ENCODE results near the gene TEAD1.

Gene TEAD1

DNA sequence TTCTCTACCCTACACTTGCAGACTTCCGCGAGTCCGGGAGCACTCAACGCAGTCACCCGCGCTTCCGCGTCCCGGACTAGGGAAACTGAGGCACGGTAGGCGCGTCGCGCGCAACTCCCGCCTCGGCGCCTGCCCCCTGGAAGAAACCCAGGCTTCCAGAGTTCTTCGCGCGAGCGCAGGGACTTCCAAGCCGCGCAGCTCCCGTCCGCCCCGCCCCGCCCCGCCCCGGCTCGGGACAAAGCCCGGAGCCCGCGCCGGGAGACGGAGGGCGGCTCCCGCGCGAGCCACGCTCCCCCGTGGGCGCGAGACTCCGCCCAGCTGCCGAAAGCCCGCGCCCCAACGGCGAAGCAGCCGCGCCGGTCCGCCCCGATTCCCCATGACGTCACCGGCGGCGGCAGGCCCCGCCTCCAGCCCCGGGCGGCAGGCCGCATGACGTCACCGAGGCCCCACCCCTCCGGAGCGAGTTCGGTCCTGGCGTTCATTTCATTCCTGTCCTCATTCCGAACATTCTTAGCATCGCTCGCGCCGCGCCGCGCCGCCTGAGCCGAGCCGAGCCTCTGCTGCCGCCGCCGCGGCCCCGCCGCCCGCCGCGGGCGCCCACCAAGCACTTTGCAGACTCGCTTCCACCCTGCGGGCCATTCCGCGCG lies at the start of gene TEAD1:
Gene TEAD1, plus strand, starts transcription at position 498 of the 647 bp plus-strand sequence.
- DNase-seq (ENCODE audit: low read depth) = peak; percentile 88

DNA sequence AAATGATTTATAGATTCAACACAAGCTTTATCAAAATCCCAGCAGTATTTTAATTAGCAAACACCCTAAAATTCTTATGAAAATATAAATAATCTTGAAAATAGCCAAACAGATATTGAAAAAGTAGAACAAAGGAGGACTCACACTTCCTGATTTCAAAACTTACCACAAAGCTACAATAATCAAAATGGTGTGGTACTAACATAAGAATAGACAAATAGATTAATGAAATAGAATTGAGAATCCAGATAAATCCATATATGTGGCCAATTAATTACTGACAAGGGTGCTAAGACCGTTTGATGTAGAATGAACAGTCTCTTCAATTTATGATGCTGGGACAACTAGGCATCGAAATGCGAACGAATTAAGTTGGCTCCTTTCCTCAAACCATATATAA lies 49.6 kb upstream of the TEAD1 start:
- DNase-seq (ENCODE audit: low read depth) = no peak

DNA sequence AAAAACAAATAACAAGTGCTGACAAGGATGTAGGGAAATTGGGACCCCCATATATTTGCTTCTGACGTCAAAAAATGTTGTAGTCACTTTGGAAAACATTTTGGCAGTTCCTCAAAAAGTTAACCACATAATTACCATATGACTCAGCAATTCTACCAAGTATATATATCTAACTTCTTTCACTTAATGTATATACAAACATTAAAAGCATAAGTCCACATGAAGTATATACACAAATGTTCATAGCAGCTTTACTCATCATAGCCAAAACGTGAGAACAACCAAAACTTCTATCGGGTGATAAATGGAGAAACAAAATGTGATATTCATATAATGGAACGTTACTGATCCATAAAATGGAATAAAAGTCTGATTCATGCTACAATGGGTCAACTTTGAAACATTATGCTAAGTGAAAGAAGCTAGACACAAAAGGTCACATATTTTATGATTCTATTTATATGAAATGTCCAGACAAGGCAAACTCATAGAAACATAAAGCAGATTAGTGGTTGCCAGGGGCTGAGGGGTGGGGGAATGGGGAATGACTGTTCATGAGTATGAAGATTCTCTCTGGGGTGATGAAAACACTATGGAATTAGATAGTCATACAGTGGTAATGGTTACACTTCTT lies 48.7 kb upstream of the TEAD1 start:
- DNase-seq (ENCODE audit: low read depth) = peak; percentile 75

DNA sequence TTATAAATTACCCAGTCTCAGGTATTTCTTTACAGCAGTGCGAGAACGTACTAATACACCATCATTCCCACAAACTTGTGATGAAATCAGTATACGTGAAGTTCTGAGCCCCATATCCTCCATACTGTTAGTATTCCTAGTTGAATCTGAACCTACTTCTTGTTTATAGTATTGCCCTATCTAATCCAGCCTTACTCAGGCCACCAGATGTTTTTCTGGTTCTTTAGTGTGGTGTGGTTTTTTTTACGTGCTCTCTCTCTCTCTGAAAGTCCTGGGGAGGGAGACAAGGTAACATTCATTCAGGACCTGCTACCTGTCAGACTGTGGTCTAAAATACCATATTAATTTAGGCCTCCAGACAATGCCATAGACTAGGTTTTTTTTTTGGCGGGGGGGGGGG lies 47.6 kb upstream of the TEAD1 start:
- no peak for DNase-seq (ENCODE audit: low read depth)

DNA sequence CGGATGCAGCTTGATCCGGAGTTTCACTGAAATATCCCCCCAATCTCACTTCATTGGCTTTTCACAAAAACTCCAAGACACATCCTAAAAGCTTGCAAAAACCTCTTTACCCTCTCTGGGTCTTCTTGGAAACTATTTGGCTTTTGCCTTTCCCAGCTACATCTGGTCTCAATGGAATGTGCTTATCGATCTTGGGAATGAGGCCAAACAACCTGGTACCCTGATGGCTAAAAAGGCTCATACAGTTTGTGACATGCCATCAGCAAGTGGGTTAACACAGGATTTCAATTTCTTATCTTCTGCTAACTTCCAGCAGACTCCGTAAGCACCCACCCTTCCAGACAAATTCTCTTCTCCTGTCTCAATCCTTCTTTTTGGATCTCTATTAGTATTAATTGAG lies 45.9 kb upstream of the TEAD1 start:
- DNase-seq (ENCODE audit: low read depth) = no peak

DNA sequence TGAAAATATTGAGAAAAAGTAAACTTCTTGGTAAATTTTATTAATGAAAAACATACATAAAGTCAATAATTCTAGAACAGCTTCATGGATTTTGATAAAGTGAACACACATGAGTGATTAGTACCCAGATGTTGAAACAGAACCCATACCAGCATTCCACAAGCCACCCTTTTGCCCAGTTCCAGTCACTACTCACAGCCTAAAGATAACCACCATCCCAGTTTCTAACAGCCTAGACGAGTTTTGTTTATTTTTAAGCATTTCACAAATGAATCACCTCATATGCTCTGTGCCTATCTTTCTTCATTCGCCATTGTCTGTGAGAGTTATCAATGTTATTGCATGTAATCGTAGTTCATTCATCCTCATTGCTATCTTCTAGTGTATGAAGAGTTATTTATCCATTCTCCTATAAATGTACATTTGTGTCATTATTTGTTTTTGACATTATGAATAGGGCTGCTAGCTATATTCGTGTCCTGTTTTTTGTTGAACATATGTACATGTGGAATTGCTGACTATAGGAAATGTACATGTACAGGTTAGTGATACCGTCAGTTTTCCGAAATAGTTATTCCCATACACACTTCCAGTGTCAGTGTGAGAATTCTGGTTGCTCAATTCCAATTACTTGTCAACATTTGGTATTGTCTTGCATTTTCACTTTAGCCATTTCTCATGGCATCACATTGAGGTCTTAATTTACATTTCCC lies 44.5 kb upstream of the TEAD1 start:
- DNase-seq (ENCODE audit: low read depth) = no peak

DNA sequence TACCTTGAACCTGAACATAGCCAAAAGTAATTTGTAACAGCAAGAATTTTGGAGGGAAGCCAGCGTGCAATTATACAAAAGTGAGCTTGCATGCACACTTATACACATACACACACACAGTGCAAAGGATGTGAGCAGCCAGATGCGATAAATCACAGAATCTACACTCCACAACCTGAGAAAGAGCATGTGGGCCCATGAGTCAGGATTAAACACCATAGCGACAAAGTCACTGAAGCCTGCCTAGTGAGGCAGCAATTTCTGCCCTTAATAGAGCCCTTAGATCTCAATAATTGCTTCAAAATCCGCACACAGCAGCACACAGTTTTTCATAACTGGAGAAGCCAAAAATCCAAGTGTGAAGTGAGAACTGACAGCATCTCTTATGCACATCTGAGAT lies 42.6 kb upstream of the TEAD1 start:
- DNase-seq (ENCODE audit: low read depth) = no peak

DNA sequence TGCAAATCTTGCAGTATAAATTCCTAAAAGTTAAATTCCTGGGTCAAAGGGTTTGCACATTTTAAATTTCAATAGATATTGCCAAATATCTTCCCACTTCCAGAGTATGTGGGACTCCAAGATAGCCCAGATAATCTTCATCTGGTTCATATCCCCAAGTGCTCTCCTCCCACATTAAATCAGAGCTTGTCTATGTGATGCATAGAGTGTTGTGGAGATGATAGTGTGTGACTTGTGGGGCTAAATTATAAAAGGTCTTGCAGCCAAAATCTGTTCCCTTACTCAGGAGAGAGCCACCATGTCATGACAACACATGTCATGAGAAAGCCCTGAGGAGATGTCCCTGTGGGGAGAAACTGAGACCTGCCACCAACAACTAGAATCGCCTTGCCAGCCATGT lies 39.9 kb upstream of the TEAD1 start:
- DNase-seq (ENCODE audit: low read depth) = no peak

DNA sequence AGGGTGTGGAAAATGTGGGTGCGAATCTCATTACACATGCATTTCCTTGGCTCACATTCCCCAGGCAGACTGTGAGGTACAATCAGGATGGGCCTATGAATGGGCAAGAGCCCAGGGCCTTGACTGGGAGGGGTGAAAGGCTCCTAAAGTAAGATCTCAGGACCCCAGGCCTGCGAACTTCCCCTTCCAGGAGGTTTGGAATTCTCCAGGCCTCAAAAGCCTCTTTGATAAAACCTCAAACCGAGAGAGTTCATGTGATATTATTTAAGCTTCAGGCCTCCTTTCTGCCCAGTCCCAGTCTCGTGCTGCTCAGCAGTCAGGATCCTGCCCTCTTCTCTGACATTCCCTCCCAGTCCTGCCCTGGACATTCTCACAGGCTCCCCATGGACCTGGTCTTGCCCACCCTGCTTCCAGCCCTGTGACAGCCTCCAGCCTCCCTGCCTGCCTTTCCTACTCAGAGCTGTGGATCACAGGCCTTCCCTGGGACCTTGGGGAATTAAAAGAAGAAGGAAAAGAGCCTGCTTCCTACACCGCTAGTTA lies 37.3 kb upstream of the TEAD1 start:
- no peak for DNase-seq (ENCODE audit: low read depth)

DNA sequence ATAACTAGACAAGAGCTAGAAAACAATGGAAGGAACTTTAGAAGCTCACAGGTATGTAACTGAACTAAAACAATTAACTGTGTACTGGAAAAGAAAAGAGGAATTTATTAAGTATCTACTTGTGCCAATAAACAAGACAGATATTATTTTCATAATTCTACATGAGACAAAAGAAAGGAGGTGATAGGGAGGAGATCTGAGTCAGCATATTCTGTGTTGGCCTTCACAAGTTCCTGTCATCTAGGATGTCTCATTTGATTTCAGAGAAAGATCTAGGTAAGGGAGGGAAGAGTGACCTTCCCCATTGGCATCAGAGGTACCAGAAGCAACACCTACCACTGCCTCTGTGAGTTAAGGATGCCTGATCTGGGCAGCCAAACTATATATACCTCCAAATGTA lies 34.8 kb upstream of the TEAD1 start:
- DNase-seq (ENCODE audit: low read depth) = no peak

DNA sequence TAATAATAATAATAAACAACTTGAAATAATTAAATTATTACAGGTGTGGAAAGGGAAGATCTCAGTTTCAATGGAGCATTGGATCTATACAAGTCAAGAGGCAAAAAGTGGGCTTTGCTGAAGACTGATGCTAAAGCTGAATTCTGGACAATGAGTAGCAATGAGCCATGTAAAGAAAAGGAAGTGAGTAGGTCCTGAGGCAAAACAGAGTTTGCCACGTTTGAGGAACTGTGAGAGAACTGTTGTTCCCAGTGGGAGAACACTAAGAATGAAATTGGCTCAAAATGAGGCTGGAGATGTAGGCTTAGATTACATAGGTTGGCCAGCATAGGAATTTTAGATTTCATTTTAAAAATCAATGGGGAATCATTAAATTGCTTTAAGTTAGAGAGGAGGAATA lies 33.9 kb upstream of the TEAD1 start:
- DNase-seq (ENCODE audit: low read depth) = no peak

DNA sequence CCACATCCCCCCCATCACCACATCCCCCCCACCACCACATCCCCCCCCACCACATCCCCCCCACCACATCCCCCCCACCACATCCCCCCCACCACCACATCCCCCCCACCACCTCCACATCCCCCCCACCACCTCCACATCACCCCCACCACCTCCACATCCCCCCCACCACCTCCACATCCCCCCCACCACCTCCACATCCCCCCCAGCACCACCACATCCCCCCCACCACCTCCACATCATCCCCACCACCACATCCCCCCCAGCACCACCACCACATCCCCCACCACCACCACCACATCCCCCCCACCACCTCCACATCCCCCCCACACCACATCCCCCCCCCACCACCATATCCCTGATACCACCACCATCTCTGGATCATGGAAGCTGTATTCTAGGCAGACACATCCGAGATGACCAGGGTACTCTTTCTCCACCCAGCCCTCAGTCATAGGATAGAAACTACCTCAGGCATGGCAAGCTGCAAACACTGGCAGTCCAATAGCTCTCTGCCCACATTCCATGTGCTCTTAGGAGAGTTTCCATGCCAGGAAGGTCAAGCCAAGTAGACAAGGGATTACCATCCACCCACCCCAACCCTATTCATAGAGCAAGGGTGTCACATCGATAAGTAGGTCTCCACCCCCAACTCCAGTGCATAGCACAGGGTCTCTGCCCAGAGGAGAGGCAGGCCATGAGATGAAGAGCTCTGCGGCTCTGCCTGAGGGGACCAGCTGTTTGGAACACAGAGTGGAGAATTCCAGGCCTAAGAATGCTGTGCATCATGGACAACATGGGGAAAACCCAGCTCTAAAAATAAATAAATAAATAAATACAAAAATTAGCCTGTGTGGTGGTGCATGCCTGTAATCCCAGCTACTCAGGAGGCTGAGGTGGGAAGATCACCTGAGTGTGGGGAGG lies 33.0 kb upstream of the TEAD1 start:
- DNase-seq (ENCODE audit: low read depth) = no peak

DNA sequence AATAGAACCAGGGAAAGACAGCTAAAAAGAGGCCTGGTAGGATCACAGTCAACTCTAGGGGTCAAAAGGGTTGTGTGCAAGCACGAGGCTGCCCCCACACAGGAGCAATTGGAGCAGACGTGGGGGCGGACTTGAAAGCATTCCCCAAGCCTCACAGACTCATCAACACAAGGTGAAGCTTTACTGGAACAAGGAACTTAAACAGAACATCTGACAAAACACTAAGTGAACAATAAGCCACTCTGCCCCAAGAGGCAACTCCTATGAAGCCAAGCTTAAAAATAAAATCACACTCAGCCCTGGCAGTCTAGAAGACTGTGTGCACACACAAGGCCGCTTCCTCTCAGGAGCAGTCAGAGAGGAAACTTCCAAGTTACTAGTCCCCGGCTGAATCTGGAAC lies 32.2 kb upstream of the TEAD1 start:
- no peak for DNase-seq (ENCODE audit: low read depth)

DNA sequence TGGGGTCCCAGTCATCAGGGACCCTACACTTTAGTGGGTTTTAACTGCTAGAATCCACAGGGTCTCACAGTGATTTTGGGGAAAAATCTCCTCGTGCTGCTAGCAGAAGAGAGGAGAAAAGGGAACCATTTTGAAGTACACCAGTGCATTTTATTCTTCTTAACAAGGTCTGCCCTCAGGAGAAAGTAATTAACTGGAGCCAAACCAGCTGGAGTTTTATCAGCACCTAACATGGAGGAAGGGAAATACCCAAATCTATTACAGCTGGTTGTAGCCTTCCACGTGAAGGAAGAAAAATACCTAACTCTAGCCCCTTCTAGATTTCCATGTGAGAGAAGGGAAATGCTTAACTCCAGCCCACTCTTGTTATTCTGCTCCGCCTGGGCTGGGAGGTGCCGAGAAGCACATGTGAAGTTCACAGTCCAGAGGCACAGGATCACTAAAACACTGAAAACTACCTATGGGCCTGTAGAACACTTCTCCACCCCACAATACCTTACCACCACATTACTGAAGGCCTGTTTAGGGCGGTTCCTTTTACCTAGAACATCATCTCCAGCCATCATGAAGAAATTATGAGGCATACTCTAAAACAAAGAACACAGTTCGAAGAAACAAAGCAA lies 31.3 kb upstream of the TEAD1 start:
- DNase-seq (ENCODE audit: low read depth) = no peak

DNA sequence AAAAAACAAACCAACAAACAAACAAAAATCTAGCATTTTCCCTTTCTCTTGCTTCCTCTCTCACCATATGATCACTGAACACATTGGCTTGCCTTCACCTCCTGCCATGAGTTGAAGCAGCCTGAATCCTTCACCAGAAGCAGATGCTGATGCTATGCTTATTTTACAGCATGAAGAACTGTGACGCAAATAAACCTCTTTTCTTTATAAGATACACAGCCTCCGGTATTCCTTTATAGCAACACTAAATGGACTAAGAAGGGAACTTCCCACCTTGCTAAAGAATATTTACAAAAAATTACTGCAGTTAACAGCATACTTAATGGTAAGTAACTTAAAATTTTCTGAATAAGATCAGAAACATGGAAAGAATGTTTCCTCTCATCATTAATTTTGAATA lies 27.7 kb upstream of the TEAD1 start:
- DNase-seq (ENCODE audit: low read depth) = no peak

DNA sequence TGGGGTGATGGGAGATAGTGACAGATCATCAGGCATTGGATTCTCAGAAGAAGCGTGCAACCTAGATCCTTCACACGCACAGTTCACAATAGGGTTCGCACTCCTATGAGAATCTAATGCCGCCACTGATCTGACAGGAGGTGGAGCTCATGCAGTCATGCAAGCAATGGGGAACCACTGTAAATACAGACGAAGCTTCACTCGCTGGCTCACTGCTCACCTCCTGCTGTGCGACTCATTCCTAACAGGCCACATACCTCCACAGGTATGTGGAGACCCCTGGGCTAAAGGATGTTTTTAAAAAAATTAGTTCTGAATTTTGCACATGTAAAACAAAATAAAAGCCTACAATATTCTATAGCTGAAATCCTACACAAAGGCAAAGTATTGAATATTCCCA lies 20.5 kb upstream of the TEAD1 start:
- no peak for DNase-seq (ENCODE audit: low read depth)

DNA sequence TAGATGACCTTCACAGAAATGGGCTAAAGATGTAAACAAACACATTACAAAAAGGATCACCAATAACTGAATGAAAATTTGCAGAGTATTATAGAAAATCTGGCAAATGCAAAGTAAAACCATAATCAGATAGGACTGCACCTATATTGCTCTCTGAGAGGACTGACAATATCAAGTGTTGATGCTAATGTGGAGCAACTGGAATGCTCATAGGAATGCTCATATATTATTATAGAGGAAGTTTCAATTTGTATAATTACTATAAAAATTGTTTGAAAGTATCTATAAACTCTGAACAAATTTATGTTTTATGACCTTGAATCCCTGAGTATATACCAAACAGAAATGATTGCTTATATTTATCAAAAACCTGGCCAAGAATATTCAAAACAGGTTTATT lies 18.4 kb upstream of the TEAD1 start:
- DNase-seq (ENCODE audit: low read depth) = no peak

DNA sequence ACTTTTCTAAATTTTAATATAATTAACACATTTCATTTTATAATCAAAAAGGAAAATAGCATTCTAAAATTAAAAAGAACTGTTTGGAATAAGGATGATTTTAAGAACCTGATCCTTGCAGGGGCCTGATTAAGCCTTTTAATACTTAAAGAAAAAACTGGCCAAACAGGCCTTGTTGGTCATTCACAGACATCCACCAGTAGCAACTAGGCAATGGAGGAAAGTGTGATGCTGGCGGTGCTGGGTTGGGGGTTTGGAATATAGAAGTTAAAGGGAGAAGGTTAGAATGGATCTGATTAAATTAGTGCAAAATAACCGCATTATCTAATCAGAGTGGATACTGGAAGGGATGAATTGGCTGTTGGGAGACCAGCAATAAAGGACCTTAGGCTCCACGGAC lies 16.9 kb upstream of the TEAD1 start:
- DNase-seq (ENCODE audit: low read depth) = no peak

DNA sequence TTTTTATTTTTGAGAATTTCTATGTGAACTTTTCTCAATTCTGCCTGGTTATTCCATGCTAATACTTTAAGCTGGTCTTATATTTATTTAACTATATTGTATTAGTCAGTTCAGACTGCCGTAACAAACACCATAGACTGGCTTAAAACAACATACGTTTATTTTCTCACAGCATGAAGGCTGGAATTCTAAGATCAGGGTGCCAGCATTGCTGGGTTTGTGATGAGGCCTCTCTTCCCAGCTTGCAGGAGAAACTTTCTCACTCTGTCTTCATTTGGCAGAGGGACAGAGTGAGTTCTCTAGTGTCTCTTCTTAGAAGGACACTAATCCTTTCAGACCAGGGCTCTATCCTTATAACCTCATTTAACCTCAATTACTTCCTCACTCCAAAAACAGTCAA lies 16.2 kb upstream of the TEAD1 start:
- no peak for DNase-seq (ENCODE audit: low read depth)

DNA sequence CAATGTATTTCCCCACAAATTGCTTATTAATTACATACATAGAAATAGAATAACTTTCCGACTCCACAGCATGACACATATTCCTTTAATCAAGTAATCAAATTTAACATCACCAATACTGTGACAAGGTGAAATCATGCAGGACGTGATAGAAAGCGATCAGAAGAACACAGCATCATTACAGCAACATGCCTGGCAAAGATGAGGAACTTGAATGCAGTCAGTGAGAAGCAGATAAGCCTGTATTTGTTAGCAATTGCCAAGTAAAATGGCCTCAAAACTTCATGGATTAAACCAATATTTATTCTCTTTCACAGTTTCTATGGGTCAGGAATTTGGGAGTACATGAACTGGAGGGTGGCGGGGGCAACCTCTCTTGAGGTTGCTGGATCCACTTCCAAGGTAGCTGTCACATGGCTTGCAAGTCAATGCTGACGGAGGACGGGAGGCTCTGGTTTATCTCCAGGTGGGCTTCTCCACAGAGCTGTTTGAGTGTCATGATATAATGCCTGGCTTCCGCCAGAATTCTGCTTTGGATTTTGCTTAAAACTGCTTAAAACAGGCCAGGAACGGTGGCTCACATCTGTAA lies 12.0 kb upstream of the TEAD1 start:
- DNase-seq (ENCODE audit: low read depth) = no peak

DNA sequence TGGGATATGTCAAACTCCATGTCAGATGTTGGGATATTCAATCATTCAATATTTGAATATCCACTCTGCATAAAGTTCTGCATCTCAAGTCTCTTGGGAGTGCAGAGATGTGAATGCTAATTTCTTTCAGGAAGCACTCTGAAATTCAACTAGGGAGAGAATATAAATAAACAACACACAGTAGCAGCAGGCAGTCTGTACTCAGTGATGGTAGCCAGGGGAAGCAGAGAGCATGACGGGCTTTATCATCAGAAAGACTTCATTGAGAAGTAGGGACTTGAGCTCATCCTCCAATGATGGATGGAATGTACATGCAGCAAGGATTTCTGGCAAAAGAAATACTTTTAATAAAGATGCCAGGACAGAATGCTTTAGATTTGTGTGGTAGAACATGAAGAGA lies 9.8 kb upstream of the TEAD1 start:
- no peak for DNase-seq (ENCODE audit: low read depth)
